A549 (cell line): ENCODE results near the gene MRPS34. TPM values are rescaled to one million over a fixed set of nuclear protein-coding genes. Genes with fewer than 3 reads are reported as not detected.

Source experiments
- ATAC-seq, 2 experiments: fragments of 200-7000 bp in 1 of 2; fragments of >200 bp in 1 of 2; cut with Nextera tagmentation in 1 of 2; cut with Tn5 transposase in 1 of 2; 3 replicates each; pipeline versions ENCODE4 v1.8.0 to v1.9.1; 2018 to 2020; ENCODE audit warnings: mild to moderate bottlenecking in 1 of 2, moderate library complexity in 1 of 2
- CTCF ChIA-PET: fragments of 300-600 bp; sonication (Branson Sonifier 250); formaldehyde crosslinking; extraction: SDS; loops from one replicate; lab custom pipeline; 2021; ENCODE audit warnings: antibody characterized with exemption, inconsistent platforms; lab: Yijun Ruan, JAX
- POLR2A ChIA-PET: fragments of 350-600 bp; formaldehyde crosslinking; extraction: SDS; loops from one replicate; lab custom pipeline; 2021; ENCODE audit warnings: antibody characterized with exemption, inconsistent platforms; lab: Yijun Ruan, JAX
- DNase-seq, 2 experiments: peaks; one replicate each; pipeline versions ENCODE4 v3.0.0 to v3.0.0-alpha.2; 2011 to 2016; ENCODE audit warnings: low read depth in 1 of 2, low spot score in 1 of 2
- FAIRE-seq: peaks from 2 replicates; lab custom pipeline; 2011; peaks lifted over from hg19 to GRCh38; lab: Jason Lieb, UNC
- H3K27ac ChIP-seq, 2 experiments: fragments of >200 bp; sonication (Bioruptor Twin); formaldehyde crosslinking; 3 replicates each; pipeline ENCODE4 v1.5.1; 2016 to 2017
- H3K4me1 ChIP-seq: fragments of >200 bp; sonication (Bioruptor Twin); formaldehyde crosslinking; 3 replicates; pipeline ENCODE4 v1.6.1; 2016
- H3K4me2 ChIP-seq: fragments of >200 bp; sonication (Bioruptor Twin); formaldehyde crosslinking; 3 replicates; pipeline ENCODE4 v1.6.1; 2016
- H3K4me3 ChIP-seq: fragments of >200 bp; sonication (Bioruptor Twin); formaldehyde crosslinking; 3 replicates; pipeline ENCODE4 v1.5.1; 2016
- H3K9me3 ChIP-seq: fragments of >200 bp; sonication (Bioruptor Twin); formaldehyde crosslinking; 3 replicates; pipeline ENCODE4 v1.6.1; 2016
- CEBPB ChIP-seq, 2 experiments: fragments of >200 bp in 1 of 2; sonication (Bioruptor Twin) in 1 of 2; formaldehyde crosslinking in 1 of 2; IDR thresholded peaks; 2 replicates each; pipeline ENCODE4 v1.6.1; 2012 to 2016
- EHF ChIP-seq: fragments of 250-450 bp; sonication (Bioruptor Pico); IDR thresholded peaks from 2 replicates; pipeline ENCODE4 v1.5.0; 2020; ENCODE audit warnings: mild to moderate bottlenecking
- ELK1 ChIP-seq: fragments of 150-350 bp; IDR thresholded peaks from 2 replicates; pipeline ENCODE4 v1.6.1; 2014; ENCODE audit warnings: low read depth, mild to moderate bottlenecking, low read length
- FOSL2 ChIP-seq, 2 experiments: fragments of 450-650 bp in 1 of 2; fragments of >200 bp in 1 of 2; sonication (Bioruptor Twin) in 1 of 2; formaldehyde crosslinking; IDR thresholded peaks; 2 replicates each; pipeline versions ENCODE4 v1.5.0 to v1.6.1; 2016 to 2020; ENCODE audit warnings: mild to moderate bottlenecking in 1 of 2, moderate library complexity in 1 of 2
- GATA3 ChIP-seq: IDR thresholded peaks from 2 replicates; pipeline ENCODE4 v1.6.1; 2012; ENCODE audit warnings: borderline replicate concordance
- HDAC2 ChIP-seq: fragments of 200-600 bp; sonication (generic); IDR thresholded peaks from 2 replicates; pipeline ENCODE4 v1.6.1; 2016
- HOXA7 ChIP-seq: fragments of 250-450 bp; sonication (Bioruptor Pico); IDR thresholded peaks from 2 replicates; pipeline ENCODE4 v1.5.0; 2020; ENCODE audit warnings: mild to moderate bottlenecking, moderate library complexity
- JUN ChIP-seq, 2 experiments: fragments of >200 bp; sonication (Bioruptor Twin); formaldehyde crosslinking; IDR thresholded peaks; 2 replicates in 1 of 2; 3 replicates in 1 of 2; pipeline ENCODE4 v1.6.1; 2016 to 2017
- KDM5A ChIP-seq: fragments of 200-600 bp; sonication (generic); IDR thresholded peaks from 2 replicates; pipeline ENCODE4 v1.6.1; 2016; ENCODE audit warnings: antibody characterized with exemption, mild to moderate bottlenecking
- MAFK ChIP-seq: fragments of 450-650 bp; IDR thresholded peaks from 2 replicates; pipeline ENCODE4 v1.6.1; 2014; ENCODE audit not compliant: partially characterized antibody
- MAX ChIP-seq: IDR thresholded peaks from 2 replicates; pipeline ENCODE4 v1.6.1; 2012
- MAZ ChIP-seq: fragments of 150-350 bp; IDR thresholded peaks from 2 replicates; pipeline ENCODE4 v1.6.1; 2014; ENCODE audit warnings: antibody characterized with exemption, low read depth, low read length, borderline replicate concordance
- MYC ChIP-seq: IDR thresholded peaks from 2 replicates; pipeline ENCODE4 v1.6.1; 2012; ENCODE audit warnings: mild to moderate bottlenecking, inconsistent platforms, low read length, improper control_type of control experiment, borderline replicate concordance
- NFE2L2 ChIP-seq: fragments of 150-350 bp; conservative IDR thresholded peaks from 2 replicates; pipeline ENCODE4 v1.6.1; 2014; ENCODE audit warnings: low read length
- PBX3 ChIP-seq: IDR thresholded peaks from 2 replicates; pipeline ENCODE4 v1.6.1; 2012
- RARB ChIP-seq: fragments of 250-450 bp; sonication (Bioruptor Pico); IDR thresholded peaks from 2 replicates; pipeline ENCODE4 v1.8.0; 2021; ENCODE audit warnings: mild to moderate bottlenecking, moderate library complexity
- RCOR1 ChIP-seq: fragments of 150-350 bp; IDR thresholded peaks from 2 replicates; pipeline ENCODE4 v1.6.1; 2014; ENCODE audit warnings: antibody characterized with exemption, low read length, low read depth
- RNF2 ChIP-seq: fragments of 200-600 bp; sonication (generic); IDR thresholded peaks from 2 replicates; pipeline ENCODE4 v1.6.1; 2016; ENCODE audit warnings: low read depth, mild to moderate bottlenecking, antibody characterized with exemption, moderate library complexity, borderline replicate concordance
- ZFP36 ChIP-seq: fragments of 450-650 bp; IDR thresholded peaks from 2 replicates; pipeline ENCODE4 v1.6.1; 2014; ENCODE audit warnings: borderline replicate concordance; ENCODE audit not compliant: partially characterized antibody
- ZNF302 ChIP-seq: fragments of 250-450 bp; sonication (Bioruptor Pico); IDR thresholded peaks from 2 replicates; pipeline ENCODE4 v1.9.0; 2021; ENCODE audit warnings: inconsistent platforms, mild to moderate bottlenecking, moderate library complexity
- WGBS: methylation state at CpG from one replicate; pipeline ENCODE4 v1.1.6; 2017; ENCODE audit errors: missing lambda C conversion rate; 5-methylcytosine and 5-hydroxymethylcytosine counted together
- polyA plus RNA-seq, 4 experiments: library from polyadenylated mRNA; depleted of rRNA in 3 of 4; stranded (reverse); fragments of >200 nt; fragmentation: RNase III in 1 of 4; extraction: RNeasy Plus Mini Kit Qiagen cat#74134 plus additional on column Dnase treatment in 1 of 4; gene quantifications; 2 replicates in 3 of 4; 3 replicates in 1 of 4; pipeline ENCODE4 v1.2.3, GENCODE V29; 2011 to 2017
- TF ChIP-seq, protein P1 (sequence below): fragments of >200 bp; sonication (Bioruptor Twin); formaldehyde crosslinking; IDR thresholded peaks from 3 replicates; pipeline ENCODE4 v1.5.1; 2016
- TF ChIP-seq, protein P2 (sequence below): IDR thresholded peaks from 2 replicates; pipeline ENCODE4 v1.6.1; 2012; ENCODE audit warnings: low read depth, borderline replicate concordance
- TF ChIP-seq, protein P3 (sequence below): fragments of 450-650 bp; IDR thresholded peaks from 2 replicates; pipeline ENCODE4 v1.6.1; 2014; ENCODE audit warnings: antibody characterized with exemption

Gene MRPS34
- polyA plus RNA-seq, 2 of the 4 experiments (the other 2 are of a cell fraction) = 118 to 220 TPM

DNA sequence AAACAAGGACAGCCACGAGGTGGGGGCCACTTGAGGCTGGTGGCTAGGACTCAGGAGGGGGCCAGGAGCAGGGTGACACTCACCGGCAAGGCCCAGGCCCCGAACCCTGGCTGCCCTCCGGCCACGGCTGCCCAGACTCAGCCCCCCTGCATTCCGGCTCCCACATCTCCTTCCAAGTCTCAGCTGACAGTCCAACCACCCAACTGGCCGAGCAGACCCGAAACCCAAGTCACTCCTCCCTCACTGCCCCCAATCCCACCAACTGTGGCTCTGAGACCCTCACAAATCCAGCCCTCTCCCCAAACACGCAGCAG lies 44.3 kb upstream of the MRPS34 start:
- ChIA-PET CTCF (no interaction called here), POLR2A (interaction anchor here (1.7 kb wide), 1 partner anchor 148 kb away, joined by 4 read pairs; the partner anchor contains the start of gene RPS2)
- no peak for DNase-seq
- H3K4me3 ChIP-seq = no peak overlapping the region
- H3K4me2 ChIP-seq = no peak overlapping the region
- TF ChIP-seq, protein P1, sequence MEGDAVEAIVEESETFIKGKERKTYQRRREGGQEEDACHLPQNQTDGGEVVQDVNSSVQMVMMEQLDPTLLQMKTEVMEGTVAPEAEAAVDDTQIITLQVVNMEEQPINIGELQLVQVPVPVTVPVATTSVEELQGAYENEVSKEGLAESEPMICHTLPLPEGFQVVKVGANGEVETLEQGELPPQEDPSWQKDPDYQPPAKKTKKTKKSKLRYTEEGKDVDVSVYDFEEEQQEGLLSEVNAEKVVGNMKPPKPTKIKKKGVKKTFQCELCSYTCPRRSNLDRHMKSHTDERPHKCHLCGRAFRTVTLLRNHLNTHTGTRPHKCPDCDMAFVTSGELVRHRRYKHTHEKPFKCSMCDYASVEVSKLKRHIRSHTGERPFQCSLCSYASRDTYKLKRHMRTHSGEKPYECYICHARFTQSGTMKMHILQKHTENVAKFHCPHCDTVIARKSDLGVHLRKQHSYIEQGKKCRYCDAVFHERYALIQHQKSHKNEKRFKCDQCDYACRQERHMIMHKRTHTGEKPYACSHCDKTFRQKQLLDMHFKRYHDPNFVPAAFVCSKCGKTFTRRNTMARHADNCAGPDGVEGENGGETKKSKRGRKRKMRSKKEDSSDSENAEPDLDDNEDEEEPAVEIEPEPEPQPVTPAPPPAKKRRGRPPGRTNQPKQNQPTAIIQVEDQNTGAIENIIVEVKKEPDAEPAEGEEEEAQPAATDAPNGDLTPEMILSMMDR = no peak
- TF ChIP-seq RARB = no peak
- TF ChIP-seq MAZ = no peak
- no peak for TF ChIP-seq HDAC2
- TF ChIP-seq EHF (CRISPR knock-in tag) = no peak
- WGBS = 91% methylated on average over 9 of the region's 9 CpGs
- H3K9me3 ChIP-seq = no peaks in the 10 kb centered on the region
- no peak overlapping the region for H3K27ac ChIP-seq
- FAIRE-seq = no peak
- ATAC-seq = no peak
- peaks cover 10% of the 10 kb centered on the region; the same call in 1 of the 3 replicates for H3K4me1 ChIP-seq

GRCh38 chr16:1816396-1817275 lies 43.7 kb upstream of the MRPS34 start:
- no peak overlapping the region for H3K4me2 ChIP-seq
- no peak overlapping the region for H3K27ac ChIP-seq
- DNase-seq = no peak
- CTCF ChIA-PET = no interaction called here
- ATAC-seq = no peak
- POLR2A ChIA-PET = interaction anchor here (0.6 to 1.7 kb wide), 2 partner anchors 112 to 148 kb away, joined by 3 to 4 read pairs; partner anchors contain the start of gene RPS2
- peaks cover 10% of the 10 kb centered on the region; the same call in 1 of the 3 replicates for H3K4me1 ChIP-seq
- no peaks in the 10 kb centered on the region for H3K9me3 ChIP-seq
- WGBS = 91% methylated on average over 27 of the region's 40 CpGs
- TF ChIP-seq CEBPB (IDR thresholded peaks at IDR 0.05) (no peak), NFE2L2 (no peak), RNF2 (no peak), ELK1 (no peak), ZFP36 (no peak), HOXA7 (no peak), MAFK (no peak), MAX (no peak), RCOR1 (no peak), FOSL2 (IDR thresholded peaks at IDR 0.05) (no peak), FOSL2 (CRISPR knock-in tag; IDR thresholded peaks at IDR 0.05) (no peak), MYC (no peak), KDM5A (no peak), JUN (IDR thresholded peaks at IDR 0.05) (no peak), PBX3 (no peak), ZNF302 (CRISPR knock-in tag) (no peak), GATA3 (no peak)
- TF ChIP-seq, protein P2, sequence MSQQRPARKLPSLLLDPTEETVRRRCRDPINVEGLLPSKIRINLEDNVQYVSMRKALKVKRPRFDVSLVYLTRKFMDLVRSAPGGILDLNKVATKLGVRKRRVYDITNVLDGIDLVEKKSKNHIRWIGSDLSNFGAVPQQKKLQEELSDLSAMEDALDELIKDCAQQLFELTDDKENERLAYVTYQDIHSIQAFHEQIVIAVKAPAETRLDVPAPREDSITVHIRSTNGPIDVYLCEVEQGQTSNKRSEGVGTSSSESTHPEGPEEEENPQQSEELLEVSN = no peak
- TF ChIP-seq, protein P3, sequence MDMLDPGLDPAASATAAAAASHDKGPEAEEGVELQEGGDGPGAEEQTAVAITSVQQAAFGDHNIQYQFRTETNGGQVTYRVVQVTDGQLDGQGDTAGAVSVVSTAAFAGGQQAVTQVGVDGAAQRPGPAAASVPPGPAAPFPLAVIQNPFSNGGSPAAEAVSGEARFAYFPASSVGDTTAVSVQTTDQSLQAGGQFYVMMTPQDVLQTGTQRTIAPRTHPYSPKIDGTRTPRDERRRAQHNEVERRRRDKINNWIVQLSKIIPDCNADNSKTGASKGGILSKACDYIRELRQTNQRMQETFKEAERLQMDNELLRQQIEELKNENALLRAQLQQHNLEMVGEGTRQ = no peak
- FAIRE-seq = no peak
- H3K4me3 ChIP-seq = no peak overlapping the region
